ENCODE measurements around the gene TMEM178B. TPM values are rescaled to one million over a fixed set of nuclear protein-coding genes. Genes with fewer than 3 reads are reported as not detected.

TMEM178B gene
- polyA plus RNA-seq, 1 donor (not counting 4 experiments of a cell fraction or from before 2014, with no cell fraction given), result not detected

DNA sequence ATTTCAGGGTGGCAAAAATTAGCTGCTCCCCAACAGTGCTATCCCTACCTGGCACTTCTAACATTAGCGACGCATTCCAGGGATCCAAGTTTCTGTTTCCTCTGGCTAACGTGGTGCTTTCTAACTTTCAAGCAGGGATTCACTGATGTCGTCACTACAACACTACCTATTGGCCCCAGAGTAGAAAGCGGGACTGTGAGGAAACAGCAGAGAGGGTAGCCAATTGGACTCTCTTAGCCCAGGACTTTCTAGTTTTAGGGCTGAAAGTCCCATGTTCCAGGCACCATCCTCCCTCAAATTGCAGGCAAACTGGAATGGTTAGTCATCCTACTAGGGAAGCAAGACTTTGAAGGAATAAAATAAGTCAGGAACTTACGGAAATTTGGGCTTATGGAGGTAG, 388.1 kb downstream of the TMEM178B start:
- Histone ChIP-seq H3K27me3 (ENCODE audit: control insufficient read depth, extremely low read depth, insufficient read depth, low read length) (no peaks in the 10 kb centered on the region), H2AFZ (ENCODE audit: control insufficient read depth, low read length) (no peak overlapping the region), H3K9me1 (ENCODE audit: control insufficient read depth, extremely low read depth, insufficient read depth, low read length) (no peaks in the 10 kb centered on the region), H3K4me1 (ENCODE audit: control insufficient read depth, extremely low read depth, insufficient read depth, low read length) (peaks cover 20% of the 10 kb centered on the region), H3K27ac (ENCODE audit: control insufficient read depth, insufficient read depth, low read length) (peak overlapping the region; percentile 63), H4K20me1 (ENCODE audit: control insufficient read depth, extremely low read depth, insufficient read depth, low read length) (no peaks in the 10 kb centered on the region), H3K79me2 (ENCODE audit: control insufficient read depth, insufficient read depth, low read length) (no peaks in the 10 kb centered on the region), H3K9me3 (ENCODE audit: control insufficient read depth, low read depth, low read length) (no peaks in the 10 kb centered on the region), H3K4me2 (ENCODE audit: control insufficient read depth, extremely low read depth, insufficient read depth, low read depth, low read length) (peak overlapping the region; percentile 58), H3K4me3 (ENCODE audit: control insufficient read depth in 2 of 3, extremely low read depth in 1 of 3, insufficient read depth in 2 of 3, low read depth in 1 of 3, low read length in 3 of 3) (peak overlapping the region in 1 of 3 experiments; percentile 5), H3K36me3 (ENCODE audit: control insufficient read depth in 2 of 2, extremely low read depth in 1 of 2, insufficient read depth in 2 of 2, low read length in 2 of 2) (no peaks in the 10 kb centered on the region), H3K9ac (ENCODE audit: control insufficient read depth, extremely low read depth, insufficient read depth, low read length) (no peak overlapping the region)
- dilution Hi-C loops (cut with MboI; ENCODE audit: extremely low pct_ligation_motif_present, low sequenced_read_pairs), result no loop called here
- FAIRE-seq, result peak; percentile 23
- no peak for TF ChIP-seq EZH2 (IDR thresholded peaks at IDR 0.05; ENCODE audit: low read length)
- TF ChIP-seq, protein P1, sequence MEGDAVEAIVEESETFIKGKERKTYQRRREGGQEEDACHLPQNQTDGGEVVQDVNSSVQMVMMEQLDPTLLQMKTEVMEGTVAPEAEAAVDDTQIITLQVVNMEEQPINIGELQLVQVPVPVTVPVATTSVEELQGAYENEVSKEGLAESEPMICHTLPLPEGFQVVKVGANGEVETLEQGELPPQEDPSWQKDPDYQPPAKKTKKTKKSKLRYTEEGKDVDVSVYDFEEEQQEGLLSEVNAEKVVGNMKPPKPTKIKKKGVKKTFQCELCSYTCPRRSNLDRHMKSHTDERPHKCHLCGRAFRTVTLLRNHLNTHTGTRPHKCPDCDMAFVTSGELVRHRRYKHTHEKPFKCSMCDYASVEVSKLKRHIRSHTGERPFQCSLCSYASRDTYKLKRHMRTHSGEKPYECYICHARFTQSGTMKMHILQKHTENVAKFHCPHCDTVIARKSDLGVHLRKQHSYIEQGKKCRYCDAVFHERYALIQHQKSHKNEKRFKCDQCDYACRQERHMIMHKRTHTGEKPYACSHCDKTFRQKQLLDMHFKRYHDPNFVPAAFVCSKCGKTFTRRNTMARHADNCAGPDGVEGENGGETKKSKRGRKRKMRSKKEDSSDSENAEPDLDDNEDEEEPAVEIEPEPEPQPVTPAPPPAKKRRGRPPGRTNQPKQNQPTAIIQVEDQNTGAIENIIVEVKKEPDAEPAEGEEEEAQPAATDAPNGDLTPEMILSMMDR (optimal IDR thresholded peaks at IDR 0.05 in 1 of 3, IDR thresholded peaks at IDR 0.05 in 1 of 3, conservative IDR thresholded peaks at IDR 0.05 in 1 of 3; ENCODE audit: extremely low read depth in 1 of 3, insufficient read depth in 2 of 3, low read length in 3 of 3), result no peak
- DNase-seq (ENCODE audit: low read depth, low spot score), result no peak

DNA sequence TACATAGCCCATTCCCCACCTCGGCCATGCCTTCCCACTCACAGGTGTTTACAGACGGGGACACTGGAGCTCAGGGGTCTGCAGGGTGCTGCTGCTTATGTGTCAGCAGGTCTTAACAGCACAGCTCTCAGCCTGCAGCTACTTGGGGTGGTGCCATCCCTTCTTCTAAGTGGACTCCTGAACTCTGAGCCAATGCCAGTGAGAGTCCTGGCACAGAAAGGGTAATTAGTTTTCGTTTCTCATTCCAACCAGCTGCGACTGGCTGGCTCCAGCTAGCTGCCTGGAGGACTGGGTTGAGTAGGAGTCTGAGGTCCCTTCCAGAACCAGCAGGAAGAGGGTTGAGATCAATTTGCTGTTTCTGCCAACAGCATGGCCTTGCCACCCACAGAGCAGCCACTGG, 389.1 kb downstream of the TMEM178B start:
- H3K9ac ChIP-seq (ENCODE audit: control insufficient read depth, extremely low read depth, insufficient read depth, low read length), result no peak overlapping the region
- no peak overlapping the region for H3K27ac ChIP-seq (ENCODE audit: control insufficient read depth, insufficient read depth, low read length)
- H3K4me2 ChIP-seq (ENCODE audit: control insufficient read depth, extremely low read depth, insufficient read depth, low read depth, low read length), result no peak overlapping the region
- FAIRE-seq (no peak), DNase-seq (ENCODE audit: low read depth, low spot score) (no peak)
- no peaks in the 10 kb centered on the region for H3K79me2 ChIP-seq (ENCODE audit: control insufficient read depth, insufficient read depth, low read length)
- H3K36me3 ChIP-seq (ENCODE audit: control insufficient read depth in 2 of 2, extremely low read depth in 1 of 2, insufficient read depth in 2 of 2, low read length in 2 of 2), result no peaks in the 10 kb centered on the region
- peaks cover 20% of the 10 kb centered on the region for H3K4me1 ChIP-seq (ENCODE audit: control insufficient read depth, extremely low read depth, insufficient read depth, low read length)
- no peak overlapping the region for H2AFZ ChIP-seq (ENCODE audit: control insufficient read depth, low read length)
- no peaks in the 10 kb centered on the region for H3K9me1 ChIP-seq (ENCODE audit: control insufficient read depth, extremely low read depth, insufficient read depth, low read length)
- H4K20me1 ChIP-seq (ENCODE audit: control insufficient read depth, extremely low read depth, insufficient read depth, low read length), result no peaks in the 10 kb centered on the region
- H3K4me3 ChIP-seq (ENCODE audit: control insufficient read depth in 2 of 3, extremely low read depth in 1 of 3, insufficient read depth in 2 of 3, low read depth in 1 of 3, low read length in 3 of 3), result no peak overlapping the region
- H3K27me3 ChIP-seq (ENCODE audit: control insufficient read depth, extremely low read depth, insufficient read depth, low read length), result no peaks in the 10 kb centered on the region
- dilution Hi-C loops (cut with MboI; ENCODE audit: extremely low pct_ligation_motif_present, low sequenced_read_pairs), result no loop called here
- TF ChIP-seq, protein P1 (optimal IDR thresholded peaks at IDR 0.05 in 1 of 3, IDR thresholded peaks at IDR 0.05 in 1 of 3, conservative IDR thresholded peaks at IDR 0.05 in 1 of 3; ENCODE audit: extremely low read depth in 1 of 3, insufficient read depth in 2 of 3, low read length in 3 of 3), result no peak
- no peak for TF ChIP-seq EZH2 (IDR thresholded peaks at IDR 0.05; ENCODE audit: low read length)
- no peaks in the 10 kb centered on the region for H3K9me3 ChIP-seq (ENCODE audit: control insufficient read depth, low read depth, low read length)
